Measurements from ENCODE around the gene PDE6D.

Gene PDE6D

DNA sequence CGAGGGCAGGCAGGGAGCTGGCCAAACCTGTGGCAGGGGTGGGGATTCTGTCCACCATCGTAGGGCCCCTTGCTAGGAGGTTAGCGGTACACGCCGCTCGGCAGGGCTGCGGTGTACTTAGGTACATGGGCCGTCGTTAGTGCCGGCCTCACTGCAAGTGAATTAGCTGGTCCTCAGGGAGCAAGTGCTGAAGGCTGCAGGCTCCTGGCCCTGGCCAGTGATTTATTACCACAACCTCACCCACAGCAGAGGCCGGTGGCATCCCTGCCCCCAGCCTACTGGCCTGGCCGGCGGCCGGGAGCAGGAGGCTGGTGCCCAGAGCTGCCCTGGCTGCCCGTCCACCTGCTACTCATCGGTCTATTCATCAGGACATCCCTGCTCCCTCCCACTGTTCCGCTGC, 92.4 kb downstream of the PDE6D start:
- Histone ChIP-seq H3K9ac (ENCODE audit: low read length) (no peak overlapping the region), H4K8ac (ENCODE audit: low read depth, low read length) (no peak overlapping the region), H3K56ac (ENCODE audit: low read length) (no peak overlapping the region), H3K23ac (ENCODE audit: low read length) (no peak overlapping the region), H3K79me2 (ENCODE audit: control insufficient read depth, insufficient read depth, low read length) (no peaks in the 10 kb centered on the region), H3K36me3 (ENCODE audit: control insufficient read depth, insufficient read depth, low read length) (no peaks in the 10 kb centered on the region), H2AK5ac (ENCODE audit: low read length) (no peak overlapping the region), H2BK5ac (ENCODE audit: low read length) (no peak overlapping the region), H3K4ac (ENCODE audit: low read depth, low read length) (no peak overlapping the region), H4K5ac (ENCODE audit: low read length) (no peak overlapping the region), H3K79me1 (ENCODE audit: low read length) (no peaks in the 10 kb centered on the region), H3K4me1 (ENCODE audit: control insufficient read depth, low read depth, low read length) (peaks cover 6% of the 10 kb centered on the region), H3K4me2 (ENCODE audit: low read length) (no peak overlapping the region), H3K18ac (ENCODE audit: low read length) (no peak overlapping the region), H2BK120ac (ENCODE audit: low read depth, low read length) (no peak overlapping the region), H3K4me3 (ENCODE audit: low read length) (no peak overlapping the region), H3K27ac (ENCODE audit: low read depth, low read length) (no peak overlapping the region), H2BK15ac (replicated peaks; ENCODE audit: low read depth) (no peak overlapping the region), H3K27me3 (ENCODE audit: insufficient read depth, low read length, poor library complexity) (no peaks in the 10 kb centered on the region)
- no peak for DNase-seq
- no CpG with 5 or more reads among the region's 17 CpGs for WGBS (ENCODE audit: extremely low coverage, insufficient coverage, low lambda C conversion rate)

DNA sequence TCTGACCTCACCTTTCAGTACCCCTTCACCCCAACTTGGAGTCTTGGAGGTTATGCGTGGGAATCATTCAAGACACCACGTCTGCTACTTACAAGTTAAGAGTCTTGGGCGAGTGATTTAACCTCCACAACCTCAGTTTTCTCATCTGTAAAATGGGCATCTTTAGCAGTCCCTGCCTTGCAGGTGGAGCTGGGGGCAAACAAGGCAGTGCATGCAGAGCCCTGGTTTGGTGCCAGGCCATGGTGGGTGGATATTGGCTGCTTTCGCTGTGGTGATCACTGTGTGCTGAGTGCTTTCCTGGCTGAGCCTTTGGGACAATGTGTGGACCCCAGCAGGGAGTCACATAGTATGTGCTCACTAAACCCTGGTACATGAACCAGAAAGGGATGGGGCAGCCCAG, 93.1 kb downstream of the PDE6D start:
- Histone ChIP-seq H3K4ac (ENCODE audit: low read depth, low read length) (peak overlapping the region; percentile 87), H2BK5ac (ENCODE audit: low read length) (no peak overlapping the region), H3K23ac (ENCODE audit: low read length) (no peak overlapping the region), H3K56ac (ENCODE audit: low read length) (peak overlapping the region; percentile 94), H3K9ac (ENCODE audit: low read length) (no peak overlapping the region), H3K18ac (ENCODE audit: low read length) (no peak overlapping the region), H4K5ac (ENCODE audit: low read length) (no peak overlapping the region), H2BK120ac (ENCODE audit: low read depth, low read length) (no peak overlapping the region), H4K8ac (ENCODE audit: low read depth, low read length) (no peak overlapping the region), H3K79me2 (ENCODE audit: control insufficient read depth, insufficient read depth, low read length) (no peaks in the 10 kb centered on the region), H2BK15ac (replicated peaks; ENCODE audit: low read depth) (no peak overlapping the region), H3K4me2 (ENCODE audit: low read length) (no peak overlapping the region), H3K27ac (ENCODE audit: low read depth, low read length) (no peak overlapping the region), H3K36me3 (ENCODE audit: control insufficient read depth, insufficient read depth, low read length) (no peaks in the 10 kb centered on the region), H3K4me1 (ENCODE audit: control insufficient read depth, low read depth, low read length) (peaks cover 6% of the 10 kb centered on the region), H3K27me3 (ENCODE audit: insufficient read depth, low read length, poor library complexity) (no peaks in the 10 kb centered on the region), H2AK5ac (ENCODE audit: low read length) (peak overlapping the region; percentile 98), H3K79me1 (ENCODE audit: low read length) (no peaks in the 10 kb centered on the region), H3K4me3 (ENCODE audit: low read length) (no peak overlapping the region)
- no CpG with 5 or more reads among the region's 4 CpGs for WGBS (ENCODE audit: extremely low coverage, insufficient coverage, low lambda C conversion rate)
- DNase-seq: no peak

DNA sequence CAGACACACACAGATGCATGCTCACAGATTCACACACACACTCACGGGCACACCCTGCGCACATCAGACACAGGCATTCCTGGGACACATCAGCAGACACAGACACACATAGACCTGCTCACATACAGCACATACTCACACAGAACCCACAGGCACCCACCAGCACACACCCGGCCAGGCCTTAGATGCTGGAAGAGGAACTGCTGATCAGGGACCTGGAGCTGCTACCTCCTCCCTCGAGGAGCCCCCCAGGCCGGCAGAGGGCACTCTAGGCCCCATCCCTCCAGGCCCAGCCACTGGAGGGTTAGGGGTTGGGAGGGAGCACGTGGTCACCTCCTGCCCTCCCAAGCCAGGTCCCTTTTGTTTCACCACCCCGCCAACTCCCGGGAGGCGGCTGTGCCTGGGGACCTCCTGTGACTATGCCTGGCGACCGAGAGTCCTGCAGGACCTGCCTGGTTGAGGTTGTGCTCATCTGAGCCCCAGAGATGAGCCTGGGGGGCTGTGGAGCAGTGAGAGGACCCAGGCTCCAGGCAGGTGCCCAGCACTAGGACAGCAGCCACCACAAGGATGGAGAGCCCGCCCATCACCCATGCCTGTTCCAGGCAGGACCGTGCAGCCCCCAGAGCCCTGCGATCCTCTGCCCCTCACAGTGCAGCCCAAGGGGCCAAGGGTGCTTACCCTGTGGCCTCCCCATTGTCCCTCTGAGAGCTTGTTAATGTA, 93.8 kb downstream of the PDE6D start:
- peak overlapping the region; percentile 87 for H3K4ac ChIP-seq (ENCODE audit: low read depth, low read length)
- H2BK15ac ChIP-seq (replicated peaks; ENCODE audit: low read depth): no peak overlapping the region
- H3K27ac ChIP-seq (ENCODE audit: low read depth, low read length): no peak overlapping the region
- peak overlapping the region; percentile 38 for H3K4me3 ChIP-seq (ENCODE audit: low read length)
- peak overlapping the region; percentile 70 for H3K4me2 ChIP-seq (ENCODE audit: low read length)
- no peak overlapping the region for H2BK5ac ChIP-seq (ENCODE audit: low read length)
- no CpG with 5 or more reads among the region's 14 CpGs for WGBS (ENCODE audit: extremely low coverage, insufficient coverage, low lambda C conversion rate)
- no peaks in the 10 kb centered on the region for H3K79me2 ChIP-seq (ENCODE audit: control insufficient read depth, insufficient read depth, low read length)
- H3K23ac ChIP-seq (ENCODE audit: low read length): peak overlapping the region; percentile 67
- H3K4me1 ChIP-seq (ENCODE audit: control insufficient read depth, low read depth, low read length): peaks cover 6% of the 10 kb centered on the region
- H3K56ac ChIP-seq (ENCODE audit: low read length): peak overlapping the region; percentile 94
- no peaks in the 10 kb centered on the region for H3K36me3 ChIP-seq (ENCODE audit: control insufficient read depth, insufficient read depth, low read length)
- H4K8ac ChIP-seq (ENCODE audit: low read depth, low read length): no peak overlapping the region
- peak overlapping the region; percentile 98 for H2AK5ac ChIP-seq (ENCODE audit: low read length)
- no peak overlapping the region for H3K18ac ChIP-seq (ENCODE audit: low read length)
- no peak overlapping the region for H2BK120ac ChIP-seq (ENCODE audit: low read depth, low read length)
- no peaks in the 10 kb centered on the region for H3K27me3 ChIP-seq (ENCODE audit: insufficient read depth, low read length, poor library complexity)
- peak overlapping the region; percentile 91 for H3K9ac ChIP-seq (ENCODE audit: low read length)
- peak; percentile 94 for DNase-seq
- H4K5ac ChIP-seq (ENCODE audit: low read length): no peak overlapping the region
- no peaks in the 10 kb centered on the region for H3K79me1 ChIP-seq (ENCODE audit: low read length)

DNA sequence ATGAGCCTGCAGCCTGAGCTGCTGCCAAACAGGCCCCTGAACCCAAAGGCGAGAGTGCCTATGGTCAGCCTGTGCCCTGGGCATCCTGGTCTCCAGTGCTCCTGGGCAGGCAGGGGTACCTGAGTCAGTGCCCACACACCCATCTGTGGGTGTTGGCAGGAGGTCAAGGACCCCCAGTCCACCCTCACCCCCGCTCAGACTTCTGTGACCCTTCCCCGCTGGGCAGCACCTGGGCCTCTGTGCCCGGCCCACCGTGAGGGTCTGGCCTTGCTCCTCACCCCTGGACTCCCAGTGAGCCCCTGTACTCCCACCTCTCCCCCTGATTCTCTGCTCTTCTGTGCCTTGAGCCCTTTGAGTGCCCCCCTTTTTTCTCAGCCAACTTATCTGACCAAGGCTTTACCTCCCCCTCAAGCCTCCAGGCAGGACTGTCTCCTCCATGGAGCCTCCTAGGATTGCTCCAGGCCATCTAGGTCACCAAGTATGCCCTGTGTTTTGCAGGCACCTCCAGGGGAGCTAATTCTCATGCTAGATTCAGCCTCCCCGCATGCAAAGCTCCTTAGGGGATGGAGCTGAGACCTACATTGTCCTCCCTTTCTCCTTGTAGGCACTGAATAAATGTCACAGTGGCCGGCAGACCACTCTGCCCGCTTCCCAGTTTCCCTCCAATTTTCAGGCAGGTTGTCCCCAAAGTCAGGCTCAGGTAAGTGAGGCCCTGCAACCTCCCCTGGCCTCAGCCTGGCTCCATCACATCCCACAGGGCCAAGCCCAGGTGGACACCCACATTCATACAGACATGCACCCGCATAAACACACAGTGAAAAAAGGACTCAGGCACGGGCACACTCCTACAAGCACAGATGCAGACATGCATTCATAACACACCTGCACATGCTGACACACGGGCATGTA, 94.6 kb downstream of the PDE6D start:
- no CpG with 5 or more reads among the region's 11 CpGs for WGBS (ENCODE audit: extremely low coverage, insufficient coverage, low lambda C conversion rate)
- Histone ChIP-seq H3K27ac (ENCODE audit: low read depth, low read length) (no peak overlapping the region), H3K36me3 (ENCODE audit: control insufficient read depth, insufficient read depth, low read length) (no peaks in the 10 kb centered on the region), H3K79me2 (ENCODE audit: control insufficient read depth, insufficient read depth, low read length) (no peaks in the 10 kb centered on the region), H2BK15ac (replicated peaks; ENCODE audit: low read depth) (no peak overlapping the region), H3K79me1 (ENCODE audit: low read length) (no peaks in the 10 kb centered on the region), H3K4me3 (ENCODE audit: low read length) (no peak overlapping the region), H2BK120ac (ENCODE audit: low read depth, low read length) (no peak overlapping the region), H4K5ac (ENCODE audit: low read length) (no peak overlapping the region), H3K27me3 (ENCODE audit: insufficient read depth, low read length, poor library complexity) (no peaks in the 10 kb centered on the region), H3K4me2 (ENCODE audit: low read length) (no peak overlapping the region), H3K4me1 (ENCODE audit: control insufficient read depth, low read depth, low read length) (peaks cover 9% of the 10 kb centered on the region), H3K56ac (ENCODE audit: low read length) (peak overlapping the region; percentile 42), H3K4ac (ENCODE audit: low read depth, low read length) (no peak overlapping the region), H3K18ac (ENCODE audit: low read length) (no peak overlapping the region), H2AK5ac (ENCODE audit: low read length) (no peak overlapping the region), H2BK5ac (ENCODE audit: low read length) (no peak overlapping the region), H3K23ac (ENCODE audit: low read length) (peak overlapping the region; percentile 67), H3K9ac (ENCODE audit: low read length) (peak overlapping the region; percentile 57), H4K8ac (ENCODE audit: low read depth, low read length) (no peak overlapping the region)
- no peak for DNase-seq

DNA sequence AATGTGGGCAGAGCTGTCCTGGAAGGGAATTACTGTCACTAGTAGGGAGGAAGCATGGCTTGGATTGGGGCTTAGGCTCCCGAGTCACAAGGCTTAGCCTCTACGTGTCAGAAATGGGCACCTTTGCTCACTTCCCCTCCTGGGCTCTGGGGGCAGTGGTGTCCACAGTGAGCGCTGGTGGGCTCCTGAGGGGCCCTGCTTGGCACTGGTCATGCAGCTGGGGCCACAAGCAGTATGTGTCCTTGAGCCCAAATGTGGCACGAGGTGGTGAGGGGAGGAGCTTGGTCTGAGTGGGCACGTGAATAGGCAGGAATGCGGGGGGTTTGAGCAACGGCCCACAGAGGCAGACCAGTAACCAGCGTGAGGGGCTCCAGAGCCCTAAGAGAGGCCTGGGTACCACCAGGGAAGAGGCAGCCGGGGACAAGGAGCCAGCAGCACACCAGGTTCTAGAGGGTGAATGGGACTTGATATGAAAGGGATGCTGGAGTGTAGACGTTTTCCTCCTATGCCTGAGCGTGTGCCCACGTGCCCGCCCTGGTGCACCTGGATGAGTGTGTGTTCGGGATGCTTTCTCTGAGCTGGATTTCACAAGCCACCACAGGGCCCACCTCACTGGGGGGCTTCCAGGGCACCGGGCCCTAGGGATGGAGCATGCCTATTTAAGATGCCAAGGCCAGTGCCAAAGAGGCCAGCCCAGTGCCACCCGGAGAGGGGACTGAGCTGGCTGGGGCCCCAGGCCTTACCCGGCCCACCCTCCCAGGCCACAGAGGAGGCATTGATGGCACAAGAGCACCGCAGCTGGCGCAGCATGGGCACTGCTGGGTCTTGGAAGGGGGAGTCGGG, 95.5 kb downstream of the PDE6D start:
- Histone ChIP-seq H4K8ac (ENCODE audit: low read depth, low read length) (no peak overlapping the region), H3K4me1 (ENCODE audit: control insufficient read depth, low read depth, low read length) (peaks cover 9% of the 10 kb centered on the region), H3K4me3 (ENCODE audit: low read length) (no peak overlapping the region), H2BK120ac (ENCODE audit: low read depth, low read length) (no peak overlapping the region), H3K4me2 (ENCODE audit: low read length) (no peak overlapping the region), H3K79me2 (ENCODE audit: control insufficient read depth, insufficient read depth, low read length) (no peaks in the 10 kb centered on the region), H3K9ac (ENCODE audit: low read length) (no peak overlapping the region), H3K79me1 (ENCODE audit: low read length) (no peaks in the 10 kb centered on the region), H4K5ac (ENCODE audit: low read length) (no peak overlapping the region), H3K23ac (ENCODE audit: low read length) (no peak overlapping the region), H3K27me3 (ENCODE audit: insufficient read depth, low read length, poor library complexity) (no peaks in the 10 kb centered on the region), H3K18ac (ENCODE audit: low read length) (no peak overlapping the region), H3K27ac (ENCODE audit: low read depth, low read length) (no peak overlapping the region), H3K36me3 (ENCODE audit: control insufficient read depth, insufficient read depth, low read length) (no peaks in the 10 kb centered on the region), H3K56ac (ENCODE audit: low read length) (peak overlapping the region; percentile 75), H2BK15ac (replicated peaks; ENCODE audit: low read depth) (no peak overlapping the region), H2BK5ac (ENCODE audit: low read length) (no peak overlapping the region), H3K4ac (ENCODE audit: low read depth, low read length) (no peak overlapping the region), H2AK5ac (ENCODE audit: low read length) (peak overlapping the region; percentile 92)
- DNase-seq: peak; percentile 65
- WGBS (ENCODE audit: extremely low coverage, insufficient coverage, low lambda C conversion rate): no CpG with 5 or more reads among the region's 20 CpGs

All from mesendoderm (in vitro differentiated cells).